ENCODE results near the gene WDR82. TPM values are rescaled to one million over a fixed set of nuclear protein-coding genes. Genes with fewer than 3 reads are reported as not detected.

WDR82 gene
- total and polyA plus RNA-seq, 12 donors, result 23.8 to 84.0 (median 54.4) TPM

- TF ChIP-seq CTCF (IDR thresholded peaks at IDR 0.05) (no peak), POLR2A (IDR thresholded peaks at IDR 0.05) (peak in 1 of 2 donors; percentile 19)
- 11 to 22% (median 17%) methylated on average over 12 to 13 of the region's 13 CpGs for WGBS, 4 donors
- Histone ChIP-seq H3K4me1 (replicated peaks in 1 of 2) (peaks cover 3 to 26% of the 10 kb centered on the region in 2 donors), H3K36me3 (replicated peaks in 1 of 2) (peaks cover 0 to 38% of the 10 kb centered on the region in 2 donors), H3K9me3 (replicated peaks in 1 of 3) (no peaks in the 10 kb centered on the region), H3K27me3 (no peaks in the 10 kb centered on the region), H3K27ac (peak overlapping the region in 4 of 5 donors; percentile 39 to 77 (median 60)), H3K4me3 (no peak overlapping the region)
- intact Hi-C loops (cut with DNase I), result no loop called here
- DNase-seq, result peak; percentile 78 to 94 (median 91)
Measured at GRCh38 chr3:52216585-52217408, 61.7 kb downstream of the WDR82 start.

DNA sequence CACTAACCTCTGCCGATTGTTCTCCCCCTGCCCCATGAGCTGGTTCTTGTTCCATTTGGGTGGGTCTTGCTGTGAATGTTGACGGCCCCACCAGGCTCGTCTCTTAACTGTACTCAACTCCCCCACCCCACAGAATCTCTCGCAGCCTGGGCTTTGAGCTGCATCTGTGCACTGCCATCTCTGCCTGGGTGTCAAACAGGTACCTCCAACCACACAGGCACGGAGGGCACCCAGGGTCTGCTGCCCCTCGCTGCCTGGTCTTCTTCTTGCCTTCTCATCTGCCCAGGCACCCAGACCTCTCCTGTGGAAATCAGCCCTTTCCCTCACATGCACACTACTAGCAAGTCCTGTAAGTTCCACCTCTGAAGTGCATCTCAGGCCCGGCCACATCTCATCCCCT is 63.1 kb downstream of the WDR82 start:
- 73 to 79% (median 75%) methylated on average over 7 of the region's 7 CpGs for WGBS, 4 donors
- peaks cover 0 to 53% of the 10 kb centered on the region in 2 donors for H3K36me3 ChIP-seq (replicated peaks in 1 of 2)
- no peaks in the 10 kb centered on the region for H3K9me3 ChIP-seq (replicated peaks in 1 of 3)
- intact Hi-C loops (cut with DNase I), result no loop called here
- no peak for TF ChIP-seq CTCF (IDR thresholded peaks at IDR 0.05)
- no peak for TF ChIP-seq POLR2A (IDR thresholded peaks at IDR 0.05)
- peak in 2 of 7 donors; percentile 44 to 55 for DNase-seq
- H3K27me3 ChIP-seq, result no peaks in the 10 kb centered on the region
- no peak overlapping the region for H3K4me3 ChIP-seq
- peaks cover 3 to 34% of the 10 kb centered on the region in 2 donors for H3K4me1 ChIP-seq (replicated peaks in 1 of 2)
- peak overlapping the region in 3 of 5 donors; percentile 26 to 77 (median 65) for H3K27ac ChIP-seq

DNA sequence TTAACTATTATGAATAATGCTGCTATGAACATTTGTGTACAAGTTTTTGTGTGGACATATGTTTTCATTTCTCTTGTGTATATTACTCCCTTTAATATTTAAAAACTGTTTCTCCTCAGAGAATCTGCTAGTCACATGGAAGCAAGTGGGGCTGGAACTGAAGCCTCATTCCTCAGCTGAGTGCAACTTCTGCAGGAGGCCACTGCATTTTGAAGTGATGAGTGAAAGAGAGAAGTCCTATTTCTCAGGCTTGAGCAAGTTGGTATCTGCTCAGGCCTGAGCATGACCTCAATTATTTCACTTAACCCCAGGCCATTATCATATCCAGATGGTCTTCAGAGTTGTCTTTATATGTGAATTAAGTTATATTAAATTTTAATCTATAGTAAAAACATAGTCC is 64.5 kb downstream of the WDR82 start:
- Histone ChIP-seq H3K27ac (peak overlapping the region in 1 of 5 donors; percentile 65), H3K27me3 (no peaks in the 10 kb centered on the region), H3K4me3 (no peak overlapping the region), H3K4me1 (replicated peaks in 1 of 2) (peaks cover 3 to 45% of the 10 kb centered on the region in 2 donors), H3K9me3 (replicated peaks in 1 of 3) (no peaks in the 10 kb centered on the region), H3K36me3 (replicated peaks in 1 of 2) (peaks cover 0 to 67% of the 10 kb centered on the region in 2 donors)
- TF ChIP-seq POLR2A (IDR thresholded peaks at IDR 0.05) (no peak), CTCF (IDR thresholded peaks at IDR 0.05) (no peak)
- intact Hi-C loops (cut with DNase I), result no loop called here
- no peak for DNase-seq

- peak overlapping the region in 2 of 5 donors; percentile 21 to 65 for H3K27ac ChIP-seq
- no peak for TF ChIP-seq CTCF (IDR thresholded peaks at IDR 0.05)
- TF ChIP-seq POLR2A (IDR thresholded peaks at IDR 0.05), result no peak
- no peak overlapping the region for H3K4me3 ChIP-seq
- intact Hi-C loops (cut with DNase I), result no loop called here
- 51 to 72% (median 58%) methylated on average over 8 of the region's 8 CpGs for WGBS, 4 donors
- peaks cover 3 to 45% of the 10 kb centered on the region in 2 donors for H3K4me1 ChIP-seq (replicated peaks in 1 of 2)
- peaks cover 0 to 76% of the 10 kb centered on the region in 2 donors for H3K36me3 ChIP-seq (replicated peaks in 1 of 2)
- no peaks in the 10 kb centered on the region for H3K9me3 ChIP-seq (replicated peaks in 1 of 3)
- no peaks in the 10 kb centered on the region for H3K27me3 ChIP-seq
- no peak for DNase-seq
Measured at GRCh38 chr3:52213005-52213404, 65.4 kb downstream of the WDR82 start.

Measured in adrenal gland (tissue), 12 donors.